HEK293 (cell line): ENCODE results near the gene WWOX.

ENCODE experiments used
- KLF9 ChIP-seq: fragments of 450-650 bp; formaldehyde crosslinking; IDR thresholded peaks from 2 replicates; pipeline ENCODE4 v1.5.1; 2016; ENCODE audit warnings: missing biosample characterization, missing genetic modification characterization, low read depth
- MYNN ChIP-seq: fragments of 450-650 bp; formaldehyde crosslinking; IDR thresholded peaks from 2 replicates; pipeline ENCODE4 v1.5.1; 2016; ENCODE audit warnings: missing biosample characterization, missing genetic modification characterization, borderline replicate concordance
- SP2 ChIP-seq: fragments of 450-650 bp; formaldehyde crosslinking; IDR thresholded peaks from 2 replicates; pipeline ENCODE4 v1.5.1; 2016; ENCODE audit warnings: missing biosample characterization, missing genetic modification characterization
- TF ChIP-seq, protein P1 (sequence below): fragments of 450-650 bp; formaldehyde crosslinking; IDR thresholded peaks from 2 replicates; pipeline ENCODE4 v1.5.1; 2016; ENCODE audit warnings: missing biosample characterization, missing genetic modification characterization

DNA sequence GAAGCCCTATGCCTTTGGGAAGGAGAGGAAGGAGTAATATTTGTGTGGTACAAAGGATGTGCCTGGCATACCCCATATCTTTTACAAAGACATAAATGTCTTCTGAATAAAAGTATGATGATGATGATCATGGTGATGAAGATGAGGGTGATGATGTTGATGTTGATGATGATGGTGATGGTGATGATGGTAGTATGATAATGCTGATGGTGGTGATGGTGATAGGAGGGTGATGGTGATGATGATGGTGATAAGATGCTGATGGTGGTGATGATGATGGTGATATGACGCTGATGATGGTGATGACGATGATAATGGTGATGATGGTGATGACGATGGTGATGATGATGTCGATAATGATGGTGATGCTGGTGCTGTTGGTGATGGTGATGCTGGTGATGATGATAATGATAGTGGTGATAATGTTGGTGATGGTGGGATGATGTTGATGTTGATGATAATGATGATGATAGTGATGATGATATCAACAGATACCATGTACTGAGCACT lies 684.2 kb downstream of the WWOX start:
- TF ChIP-seq SP2 (tag by site-specific recombination) (no peak), KLF9 (no peak), MYNN (tag by site-specific recombination) (no peak)
- TF ChIP-seq, protein P1, sequence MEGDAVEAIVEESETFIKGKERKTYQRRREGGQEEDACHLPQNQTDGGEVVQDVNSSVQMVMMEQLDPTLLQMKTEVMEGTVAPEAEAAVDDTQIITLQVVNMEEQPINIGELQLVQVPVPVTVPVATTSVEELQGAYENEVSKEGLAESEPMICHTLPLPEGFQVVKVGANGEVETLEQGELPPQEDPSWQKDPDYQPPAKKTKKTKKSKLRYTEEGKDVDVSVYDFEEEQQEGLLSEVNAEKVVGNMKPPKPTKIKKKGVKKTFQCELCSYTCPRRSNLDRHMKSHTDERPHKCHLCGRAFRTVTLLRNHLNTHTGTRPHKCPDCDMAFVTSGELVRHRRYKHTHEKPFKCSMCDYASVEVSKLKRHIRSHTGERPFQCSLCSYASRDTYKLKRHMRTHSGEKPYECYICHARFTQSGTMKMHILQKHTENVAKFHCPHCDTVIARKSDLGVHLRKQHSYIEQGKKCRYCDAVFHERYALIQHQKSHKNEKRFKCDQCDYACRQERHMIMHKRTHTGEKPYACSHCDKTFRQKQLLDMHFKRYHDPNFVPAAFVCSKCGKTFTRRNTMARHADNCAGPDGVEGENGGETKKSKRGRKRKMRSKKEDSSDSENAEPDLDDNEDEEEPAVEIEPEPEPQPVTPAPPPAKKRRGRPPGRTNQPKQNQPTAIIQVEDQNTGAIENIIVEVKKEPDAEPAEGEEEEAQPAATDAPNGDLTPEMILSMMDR (tag by site-specific recombination): no peak
